Activated CD8-positive, alpha-beta memory T cell treated with anti-CD3 and anti-CD28 coated beads, Interleukin-2, amount 50 U/mL, for 1 hour (primary cell): ENCODE results near the gene FRMD3.

Source experiments
- DNase-seq: peaks from one replicate; pipeline ENCODE4 v3.0.0-alpha.2; 2020; ENCODE audit errors: extremely low read depth

FRMD3 gene

GRCh38 chr9:83235526-83235925 is 302.7 kb downstream of the FRMD3 start:
- DNase-seq: no peak

- DNase-seq: no peak
Observed at GRCh38 chr9:83234541-83234940, 303.7 kb downstream of the FRMD3 start.

GRCh38 chr9:83233647-83234046 is 304.6 kb downstream of the FRMD3 start:
- DNase-seq: no peak

- no peak for DNase-seq
Observed at GRCh38 chr9:83231039-83231438, 307.2 kb downstream of the FRMD3 start.

GRCh38 chr9:83220730-83221129 is 317.5 kb downstream of the FRMD3 start:
- no peak for DNase-seq

- no peak for DNase-seq
Observed at GRCh38 chr9:83219924-83220438, 318.2 kb downstream of the FRMD3 start.

- no peak for DNase-seq
Observed at GRCh38 chr9:83219154-83219923, 318.9 kb downstream of the FRMD3 start.

- no peak for DNase-seq
Observed at GRCh38 chr9:83218411-83219090, 319.6 kb downstream of the FRMD3 start.

GRCh38 chr9:83209188-83209731 is 328.9 kb downstream of the FRMD3 start:
- no peak for DNase-seq

- no peak for DNase-seq
Observed at GRCh38 chr9:83208065-83208850, 329.9 kb downstream of the FRMD3 start.

GRCh38 chr9:83204047-83204446 is 334.2 kb downstream of the FRMD3 start:
- no peak for DNase-seq

GRCh38 chr9:83200531-83200930 is 337.7 kb downstream of the FRMD3 start:
- DNase-seq: no peak

- no peak for DNase-seq
Observed at GRCh38 chr9:83199832-83200231, 338.4 kb downstream of the FRMD3 start.

- DNase-seq: no peak
Observed at GRCh38 chr9:83199240-83199639, 339.0 kb downstream of the FRMD3 start.

GRCh38 chr9:83198371-83198770 is 339.8 kb downstream of the FRMD3 start:
- DNase-seq: no peak

- no peak for DNase-seq
Observed at GRCh38 chr9:83197591-83197990, 340.6 kb downstream of the FRMD3 start.

GRCh38 chr9:83196946-83197345 is 341.3 kb downstream of the FRMD3 start:
- DNase-seq: no peak
